Mucosa of rectum (tissue), 2 donors: Measurements from ENCODE around the gene RNF141.

Source experiments
- H3K27ac ChIP-seq, 2 donors: one replicate each; pipeline ENCODE4 v1.7.0; 2013; ENCODE audit warnings: inconsistent platforms in 2 of 2, low read depth in 2 of 2, low read length in 2 of 2
- H3K27me3 ChIP-seq, 2 donors: one replicate each; pipeline ENCODE4 v1.7.0; 2013; ENCODE audit warnings: low read length in 2 of 2; ENCODE audit not compliant: control insufficient read depth in 2 of 2, insufficient read depth in 2 of 2
- H3K36me3 ChIP-seq, 2 donors: one replicate each; pipeline ENCODE4 v1.7.0; 2013; ENCODE audit warnings: low read length in 2 of 2; ENCODE audit not compliant: control insufficient read depth in 2 of 2, insufficient read depth in 2 of 2
- H3K4me1 ChIP-seq, 2 donors: one replicate each; pipeline ENCODE4 v1.7.0; 2013; ENCODE audit warnings: low read length in 2 of 2, mild to moderate bottlenecking in 1 of 2; ENCODE audit not compliant: control insufficient read depth in 2 of 2, insufficient read depth in 2 of 2
- H3K4me3 ChIP-seq, 2 donors: one replicate each; pipeline ENCODE4 v1.7.0; 2013; ENCODE audit warnings: low read length in 2 of 2
- H3K9ac ChIP-seq, 2 donors: one replicate each; pipeline ENCODE4 v1.7.0; 2013; ENCODE audit warnings: low read length in 2 of 2, low read depth in 1 of 2, mild to moderate bottlenecking in 1 of 2
- H3K9me3 ChIP-seq, 2 donors: one replicate each; pipeline ENCODE4 v1.7.0; 2013; ENCODE audit warnings: low read length in 2 of 2; ENCODE audit not compliant: control insufficient read depth in 2 of 2
- donor health status: healthy.
- donor health status: Normal muscosa, but diverticular disease.

RNF141 gene

DNA sequence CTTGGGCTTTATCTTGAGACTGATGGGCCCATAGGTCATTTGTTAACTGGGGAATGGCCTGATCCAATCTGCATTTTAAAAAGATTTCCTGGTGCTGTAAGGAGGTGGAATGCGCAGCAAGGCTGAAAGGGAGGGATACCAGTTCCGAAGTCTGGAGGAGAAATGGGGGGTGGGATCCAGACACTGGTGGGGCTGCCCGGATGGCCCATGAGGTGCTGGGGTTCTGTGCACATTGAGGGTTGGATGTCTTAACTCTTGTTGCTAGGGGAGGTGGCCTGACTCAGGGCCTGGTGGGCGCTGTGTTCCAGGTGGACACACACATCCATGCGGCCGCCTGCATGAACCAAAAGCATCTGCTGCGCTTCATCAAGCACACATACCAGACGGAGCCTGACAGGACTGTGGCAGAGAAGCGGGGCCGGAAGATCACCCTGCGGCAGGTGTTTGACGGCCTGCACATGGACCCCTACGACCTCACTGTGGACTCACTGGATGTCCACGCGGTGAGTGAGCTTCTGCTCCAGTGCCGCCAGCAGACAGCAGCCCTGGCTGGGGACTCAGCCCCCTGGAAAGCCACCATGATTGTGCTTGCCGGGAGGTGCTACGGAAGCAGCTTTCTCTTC lies 47.8 kb downstream of the RNF141 start:
- peaks cover 14 to 25% of the 10 kb centered on the region in 2 donors for H3K36me3 ChIP-seq
- H3K27ac ChIP-seq, result no peak overlapping the region
- H3K9ac ChIP-seq, result no peak overlapping the region
- no peak overlapping the region for H3K4me3 ChIP-seq
- H3K4me1 ChIP-seq, result peaks cover 11 to 15% of the 10 kb centered on the region in 2 donors
- H3K9me3 ChIP-seq, result no peaks in the 10 kb centered on the region
- no peaks in the 10 kb centered on the region for H3K27me3 ChIP-seq

DNA sequence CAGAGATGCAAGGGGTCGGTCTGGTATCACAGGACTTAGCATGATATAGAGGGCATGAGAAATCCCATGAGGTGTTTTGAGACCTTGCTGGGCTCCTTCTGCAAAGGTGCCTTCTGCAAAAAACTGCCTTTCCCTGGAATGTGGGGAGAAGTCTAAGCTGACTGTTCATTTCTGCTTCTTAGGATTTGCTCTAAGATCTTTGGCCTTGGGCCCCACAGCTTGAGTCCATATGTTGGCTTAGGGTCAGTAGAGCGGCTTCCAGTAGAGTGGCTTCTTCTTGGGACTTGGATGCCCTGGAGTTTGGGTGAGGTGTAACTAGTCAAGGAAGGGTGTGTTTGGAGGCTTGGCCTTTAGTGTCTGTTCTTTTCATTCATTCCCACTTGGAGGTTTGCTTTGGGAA lies 48.9 kb downstream of the RNF141 start:
- H3K9me3 ChIP-seq, result no peaks in the 10 kb centered on the region
- no peak overlapping the region for H3K9ac ChIP-seq
- H3K36me3 ChIP-seq, result peaks cover 14 to 27% of the 10 kb centered on the region in 2 donors
- H3K4me3 ChIP-seq, result no peak overlapping the region
- peaks cover 14 to 18% of the 10 kb centered on the region in 2 donors for H3K4me1 ChIP-seq
- no peak overlapping the region for H3K27ac ChIP-seq
- H3K27me3 ChIP-seq, result no peaks in the 10 kb centered on the region

DNA sequence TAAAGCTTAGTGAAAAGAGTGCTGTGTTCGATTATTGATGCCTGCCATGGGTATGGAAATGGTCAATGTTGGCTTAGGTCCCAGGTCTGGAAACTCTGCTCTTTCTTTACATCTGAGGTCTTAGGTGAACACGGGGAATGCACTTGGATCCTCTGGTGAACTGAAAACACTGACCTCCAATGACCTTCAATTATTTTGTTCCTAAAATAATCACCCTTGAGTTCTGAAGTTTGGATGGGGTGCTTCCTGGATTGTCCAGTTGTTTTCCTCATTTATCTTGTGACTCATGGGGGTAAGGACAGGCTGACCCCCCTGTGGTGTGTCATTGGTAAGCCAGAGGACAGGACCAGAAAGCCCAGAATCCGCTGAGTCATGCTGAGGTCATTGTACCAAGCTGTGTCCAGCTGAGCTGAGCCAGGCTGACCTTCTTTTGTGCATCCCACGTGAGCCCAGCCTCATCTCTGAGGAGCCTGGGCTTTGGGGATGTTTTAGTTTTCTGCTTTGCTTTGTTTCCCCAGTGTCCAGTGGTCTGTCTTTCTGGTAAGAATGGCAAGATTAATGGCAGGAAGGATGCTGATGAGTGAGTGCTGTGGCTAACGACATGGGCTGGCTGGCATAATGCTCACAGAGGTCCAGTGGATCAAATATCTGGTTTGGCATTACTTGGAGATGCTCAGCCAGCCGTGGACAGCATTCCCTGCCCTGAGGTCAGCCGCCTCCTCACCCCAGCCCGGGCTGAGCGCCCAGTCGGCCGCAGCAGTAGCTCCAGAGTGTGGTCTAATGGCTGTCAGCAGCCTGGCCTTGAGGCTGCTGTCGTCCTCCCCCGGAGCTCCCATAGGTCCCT lies 50.4 kb downstream of the RNF141 start:
- Histone ChIP-seq H3K36me3 (peaks cover 21 to 22% of the 10 kb centered on the region in 2 donors), H3K9me3 (no peaks in the 10 kb centered on the region), H3K9ac (no peak overlapping the region), H3K4me3 (no peak overlapping the region), H3K27me3 (no peaks in the 10 kb centered on the region), H3K4me1 (peaks cover 14 to 18% of the 10 kb centered on the region in 2 donors), H3K27ac (peak overlapping the region; percentile 86 to 91)

DNA sequence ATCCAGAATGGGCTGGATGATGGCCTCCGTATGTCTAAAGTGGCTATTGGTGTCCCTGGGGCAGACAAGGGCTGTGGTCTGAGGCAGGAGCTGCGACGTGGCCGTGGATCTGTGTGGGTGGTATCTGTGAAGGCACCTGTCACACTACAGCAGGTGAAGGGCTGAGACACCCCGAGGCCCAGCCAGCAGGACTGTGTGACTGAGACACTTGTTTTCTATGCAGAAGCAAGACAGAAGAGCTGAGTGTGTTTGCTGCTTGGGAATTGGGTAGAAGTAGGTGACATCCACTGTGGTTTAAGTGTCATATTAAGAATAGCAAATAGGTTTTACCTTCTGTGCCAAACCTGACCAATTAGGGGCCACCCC lies 51.0 kb downstream of the RNF141 start:
- Histone ChIP-seq H3K27ac (peak overlapping the region; percentile 86 to 91), H3K27me3 (no peaks in the 10 kb centered on the region), H3K4me1 (peaks cover 14 to 18% of the 10 kb centered on the region in 2 donors), H3K9ac (peak overlapping the region in 1 of 2 donors; percentile 4), H3K4me3 (no peak overlapping the region), H3K9me3 (no peaks in the 10 kb centered on the region), H3K36me3 (peaks cover 20 to 22% of the 10 kb centered on the region in 2 donors)

DNA sequence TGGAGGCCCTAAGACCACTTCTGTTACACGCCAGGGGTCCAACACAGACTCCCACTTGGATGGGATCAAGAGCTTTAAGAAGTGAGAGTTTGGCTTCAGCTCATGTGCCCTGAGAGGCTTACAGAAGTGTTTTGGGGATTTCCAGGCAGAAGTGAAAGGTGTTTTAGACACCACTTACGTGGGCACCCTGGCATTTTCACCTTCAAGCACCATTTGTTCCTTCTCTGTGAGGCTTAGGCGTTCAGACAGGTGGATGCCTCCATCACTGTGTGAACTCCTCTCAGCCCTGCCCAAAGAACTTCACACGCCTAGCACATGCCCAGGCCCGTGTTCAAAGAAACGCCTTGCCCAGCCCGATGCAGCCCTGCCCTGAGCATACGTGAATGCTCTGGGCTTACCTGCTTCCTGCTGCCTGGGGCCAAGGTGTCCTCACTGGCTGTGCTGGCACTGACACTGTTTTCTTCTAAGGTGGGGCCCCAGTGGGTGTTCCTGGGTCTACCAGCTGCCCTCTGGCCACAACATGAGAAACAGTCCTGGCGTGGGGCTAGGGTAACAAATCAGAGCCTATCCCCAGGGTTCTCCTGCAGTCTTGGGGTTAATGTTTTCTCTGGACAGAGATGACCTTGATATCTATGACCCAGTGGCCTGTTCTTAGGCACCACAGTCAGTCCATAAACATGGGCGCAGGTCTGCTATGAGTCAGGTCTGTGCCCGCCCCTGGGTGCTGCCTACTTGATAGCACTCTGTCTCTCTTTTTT lies 51.9 kb downstream of the RNF141 start:
- no peaks in the 10 kb centered on the region for H3K9me3 ChIP-seq
- H3K9ac ChIP-seq, result peak overlapping the region in 1 of 2 donors; percentile 44
- H3K4me3 ChIP-seq, result no peak overlapping the region
- peaks cover 14 to 18% of the 10 kb centered on the region in 2 donors for H3K4me1 ChIP-seq
- H3K27ac ChIP-seq, result peak overlapping the region; percentile 86 to 91
- no peaks in the 10 kb centered on the region for H3K27me3 ChIP-seq
- H3K36me3 ChIP-seq, result peaks cover 18 to 22% of the 10 kb centered on the region in 2 donors

DNA sequence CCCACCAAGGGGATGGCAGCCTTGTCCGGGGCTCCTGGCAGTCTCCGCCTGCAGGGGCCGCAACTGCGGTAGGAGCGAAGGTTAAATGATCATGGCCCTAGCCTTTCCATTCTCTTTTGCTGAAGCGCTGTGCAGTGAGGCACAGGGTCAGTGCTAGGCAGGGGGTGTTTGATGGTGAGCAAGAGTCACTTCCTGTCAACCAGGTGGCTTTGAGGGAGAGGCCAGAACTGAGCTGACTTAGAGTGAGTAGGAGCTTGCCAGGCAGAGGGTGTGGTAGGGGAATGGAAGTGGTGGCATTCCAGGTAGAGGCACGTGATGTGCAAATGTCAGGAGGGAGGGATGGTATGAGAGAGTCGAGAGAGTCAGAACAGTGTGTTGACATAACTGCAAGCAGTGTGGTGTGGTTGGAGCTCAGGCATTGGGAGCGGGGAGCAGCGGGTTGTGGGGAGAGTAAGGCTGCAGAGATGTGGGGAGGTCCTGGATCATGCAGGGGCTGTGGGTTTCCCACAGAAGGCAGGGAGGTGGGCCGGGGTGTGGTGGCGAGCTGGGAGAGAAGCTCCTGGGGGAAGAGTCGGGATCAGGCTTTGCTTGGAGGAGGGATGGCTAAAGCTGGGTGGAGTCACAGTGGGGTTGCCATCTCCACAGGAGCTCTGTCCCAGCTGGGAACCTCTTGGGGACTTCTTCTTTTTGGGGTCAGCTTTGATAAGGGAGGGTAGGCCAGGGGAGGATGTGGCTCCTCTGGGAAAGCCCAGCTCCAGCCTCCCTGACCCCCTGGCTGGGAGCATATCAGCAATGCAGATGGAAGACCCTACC lies 52.7 kb downstream of the RNF141 start:
- no peaks in the 10 kb centered on the region for H3K27me3 ChIP-seq
- H3K4me3 ChIP-seq, result no peak overlapping the region
- peaks cover 18 to 24% of the 10 kb centered on the region in 2 donors for H3K36me3 ChIP-seq
- H3K4me1 ChIP-seq, result peaks cover 14 to 18% of the 10 kb centered on the region in 2 donors
- H3K9me3 ChIP-seq, result no peaks in the 10 kb centered on the region
- peak overlapping the region; percentile 86 to 91 for H3K27ac ChIP-seq
- peak overlapping the region; percentile 14 to 44 for H3K9ac ChIP-seq

DNA sequence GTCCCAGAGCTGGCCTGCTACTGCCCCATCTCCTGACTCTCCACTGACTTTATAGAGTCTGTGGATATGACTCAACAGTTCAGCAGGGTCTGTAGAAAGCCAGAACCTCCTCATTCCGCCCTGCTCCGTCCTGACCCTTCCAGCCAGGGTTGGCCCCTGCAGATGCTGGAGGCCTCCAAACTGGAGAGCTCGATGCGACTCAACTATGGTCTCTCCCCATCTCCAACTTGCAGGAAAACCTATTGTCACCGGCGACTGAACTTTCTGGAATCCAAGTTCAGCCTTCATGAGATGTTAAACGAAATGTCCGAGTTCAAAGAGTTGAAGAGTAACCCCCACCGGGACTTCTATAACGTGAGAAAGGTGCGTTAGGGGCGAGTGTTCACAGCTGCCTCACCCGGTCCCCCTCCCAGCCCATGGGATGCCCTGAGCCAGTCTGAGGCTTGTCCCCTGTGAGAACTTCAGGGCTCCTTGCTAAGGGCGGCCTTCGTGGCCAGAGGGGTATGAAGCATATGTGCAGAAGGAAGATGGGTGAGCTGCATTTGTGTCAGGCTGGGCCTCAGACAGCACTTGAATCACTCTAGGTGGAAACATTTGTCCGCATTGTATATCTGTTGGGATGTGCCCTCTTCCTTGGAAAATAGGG lies 53.9 kb downstream of the RNF141 start:
- Histone ChIP-seq H3K9me3 (no peaks in the 10 kb centered on the region), H3K27me3 (no peaks in the 10 kb centered on the region), H3K27ac (no peak overlapping the region), H3K4me3 (no peak overlapping the region), H3K4me1 (peaks cover 14 to 18% of the 10 kb centered on the region in 2 donors), H3K9ac (no peak overlapping the region), H3K36me3 (peaks cover 15 to 22% of the 10 kb centered on the region in 2 donors)

DNA sequence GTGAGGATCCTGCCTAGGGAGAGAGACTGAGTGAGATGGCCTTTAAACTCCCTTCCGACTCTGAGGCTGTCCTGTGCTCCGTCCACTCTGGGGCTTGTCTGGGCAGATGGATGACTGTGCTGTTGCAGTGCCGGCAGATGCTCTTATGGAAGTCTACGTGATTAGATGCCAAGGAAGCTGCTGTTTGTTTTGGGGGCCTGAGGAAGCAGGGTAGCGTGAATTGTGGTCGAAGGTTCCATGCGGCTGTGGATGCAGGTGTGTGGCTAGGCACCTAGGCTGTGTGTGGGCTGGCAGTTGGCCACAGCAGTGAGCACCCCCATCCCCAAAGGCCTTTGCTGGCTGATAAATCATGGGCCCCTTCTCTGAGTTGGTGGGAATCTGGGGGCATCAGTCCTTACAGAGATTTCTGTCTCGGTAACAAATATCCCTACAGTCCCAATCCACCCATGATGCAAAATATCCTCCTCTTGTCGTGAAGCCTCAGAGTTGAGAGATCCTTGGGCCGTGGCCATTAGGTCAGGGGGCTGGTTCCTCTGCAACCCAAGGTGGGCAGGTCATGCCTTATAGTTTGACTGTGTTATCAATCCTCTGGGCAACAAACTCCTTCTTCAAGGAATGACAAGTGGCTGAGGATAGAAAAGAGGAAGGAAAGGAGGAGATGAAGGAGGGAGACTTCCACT lies 54.7 kb downstream of the RNF141 start:
- Histone ChIP-seq H3K27me3 (no peaks in the 10 kb centered on the region), H3K27ac (no peak overlapping the region)

DNA sequence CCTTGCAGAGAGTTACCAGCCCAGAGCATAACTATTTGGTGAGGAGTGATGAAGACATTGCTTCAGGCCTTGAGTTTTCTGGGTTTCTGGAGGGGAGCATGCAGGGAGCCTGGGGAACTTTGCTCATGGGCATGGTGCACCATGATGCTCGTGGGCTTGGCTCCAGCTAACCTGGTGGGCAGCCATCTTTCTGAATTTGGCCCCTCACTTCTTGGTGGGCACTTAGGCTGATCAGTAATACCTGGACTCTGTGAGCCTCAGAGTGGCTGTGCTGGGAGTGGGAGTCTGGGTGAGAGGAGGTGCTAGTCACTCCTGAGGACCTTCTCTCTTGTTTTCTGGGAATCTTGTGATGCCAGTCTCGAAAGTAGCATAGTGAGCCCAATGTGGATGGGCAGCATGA lies 55.3 kb downstream of the RNF141 start:
- Histone ChIP-seq H3K9ac (no peak overlapping the region), H3K9me3 (no peaks in the 10 kb centered on the region), H3K36me3 (peaks cover 15 to 19% of the 10 kb centered on the region in 2 donors), H3K4me3 (no peak overlapping the region), H3K4me1 (peaks cover 12 to 18% of the 10 kb centered on the region in 2 donors), H3K27me3 (no peaks in the 10 kb centered on the region), H3K27ac (no peak overlapping the region)

More for the DNA sequence above, 54.7 kb downstream of the RNF141 start:
- Histone ChIP-seq H3K9ac (no peak overlapping the region), H3K36me3 (peaks cover 15 to 19% of the 10 kb centered on the region in 2 donors), H3K4me3 (no peak overlapping the region), H3K9me3 (no peaks in the 10 kb centered on the region), H3K4me1 (peaks cover 14 to 18% of the 10 kb centered on the region in 2 donors)
